Measurements from ENCODE around the gene IRAK1.

GRCh38 chrX:154029439-154029838, 9.7 kb upstream of the IRAK1 start:
- TF ChIP-seq POLR2A (IDR thresholded peaks at IDR 0.05) (no peak), CTCF (IDR thresholded peaks at IDR 0.05) (no peak)
